GM18951 (cell line): ENCODE data around the gene DPEP3.

Experiments
- POLR2A ChIP-seq: IDR thresholded peaks from 4 replicates; pipeline ENCODE4 v1.6.1; 2011; ENCODE audit warnings: mild to moderate bottlenecking; ENCODE audit not compliant: insufficient read length, insufficient read depth; ENCODE audit errors: extremely low read depth
- in situ Hi-C: fragments of 300-500 bp; cut with MboI; formaldehyde crosslinking; loops from one replicate; pipeline ENCODE4 v1.12.0; 2022; ENCODE audit warnings: low sequenced_read_pairs, mixed read lengths, inconsistent platforms; ENCODE audit not compliant: unreplicated experiment

Gene DPEP3

GRCh38 chr16:67933805-67934204 is 46.5 kb downstream of the DPEP3 start:
- in situ Hi-C loops = no loop called here
- TF ChIP-seq POLR2A = no peak

- TF ChIP-seq POLR2A = no peak
- in situ Hi-C loops = no loop called here
Observed at GRCh38 chr16:67932462-67932840, 47.8 kb downstream of the DPEP3 start.

GRCh38 chr16:67931712-67932461 is 48.4 kb downstream of the DPEP3 start, which contains the start of gene CTRL:
Gene CTRL (minus strand): TSS chr16:67931862. CDS start chr16:67931852, 10 bp downstream.
- in situ Hi-C loops = no loop called here
- TF ChIP-seq POLR2A = no peak

- no peak for TF ChIP-seq POLR2A
Observed at GRCh38 chr16:67930678-67931211, 49.6 kb downstream of the DPEP3 start.

GRCh38 chr16:67930191-67930590 is 50.1 kb downstream of the DPEP3 start:
- in situ Hi-C loops = no loop called here
- TF ChIP-seq POLR2A = no peak

More at GRCh38 chr16:67930678-67931211, 49.6 kb downstream of the DPEP3 start:
- in situ Hi-C loops = no loop called here

- TF ChIP-seq POLR2A = no peak
- in situ Hi-C loops = no loop called here
Observed at GRCh38 chr16:67928561-67929364, 51.5 kb downstream of the DPEP3 start.

- TF ChIP-seq POLR2A = no peak
- in situ Hi-C loops = no loop called here
Observed at GRCh38 chr16:67928147-67928546, 52.2 kb downstream of the DPEP3 start.

GRCh38 chr16:67927131-67927941 is 53.0 kb downstream of the DPEP3 start:
- TF ChIP-seq POLR2A = peak; percentile 5
- in situ Hi-C loops = no loop called here

GRCh38 chr16:67926181-67926750 is 54.0 kb downstream of the DPEP3 start:
- in situ Hi-C loops = no loop called here
- no peak for TF ChIP-seq POLR2A
